Epithelial cell of esophagus (primary cell): ENCODE measurements around the gene TAS2R7.
"Not testable (repeated sequence)": the region's sequence is repeated elsewhere in the genome, so short reads cannot be mapped to it uniquely, and the experiment has no call there.

Experiments
- DNase-seq: peaks from one replicate; pipeline ENCODE4 v3.0.0; 2010; ENCODE audit warnings: low read depth
- H3K4me3 ChIP-seq: 2 replicates; pipeline ENCODE4 v1.5.1; 2011; ENCODE audit warnings: mild to moderate bottlenecking, low read length, control low read depth
- CTCF ChIP-seq: IDR thresholded peaks from 2 replicates; pipeline ENCODE4 v1.5.1; 2011; ENCODE audit warnings: low read depth, mild to moderate bottlenecking, low read length, control low read depth, inconsistent platforms; ENCODE audit not compliant: insufficient read depth; ENCODE audit errors: missing control alignments

Gene TAS2R7

DNA sequence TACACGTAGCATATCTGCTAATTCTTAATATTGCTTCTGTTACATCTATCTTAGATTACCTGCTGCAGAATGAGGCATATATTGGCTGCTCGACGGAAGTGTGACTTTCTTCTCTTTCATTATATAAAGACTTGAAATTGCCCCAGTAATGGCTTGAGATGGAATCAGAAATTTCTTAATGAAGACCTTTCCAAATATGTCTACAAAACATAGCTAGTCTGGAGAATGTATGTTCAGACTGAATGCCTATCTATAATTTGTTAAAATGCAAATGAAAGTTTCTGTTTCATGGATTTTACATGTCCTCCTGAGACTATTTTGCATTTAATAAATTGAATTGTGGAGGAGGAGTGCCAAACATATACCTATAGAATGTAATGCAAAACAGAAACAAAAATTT is 23.8 kb upstream of the TAS2R7 start, which contains the start of gene TAS2R10:
Gene TAS2R10, minus strand, starts transcription at position 101 of the 400 bp plus-strand sequence. Its CDS starts 89 bp downstream, at position 12.
- H3K4me3 ChIP-seq: no peak within 1 kb of the TSS
- no peak for TF ChIP-seq CTCF
- DNase-seq: no peak

DNA sequence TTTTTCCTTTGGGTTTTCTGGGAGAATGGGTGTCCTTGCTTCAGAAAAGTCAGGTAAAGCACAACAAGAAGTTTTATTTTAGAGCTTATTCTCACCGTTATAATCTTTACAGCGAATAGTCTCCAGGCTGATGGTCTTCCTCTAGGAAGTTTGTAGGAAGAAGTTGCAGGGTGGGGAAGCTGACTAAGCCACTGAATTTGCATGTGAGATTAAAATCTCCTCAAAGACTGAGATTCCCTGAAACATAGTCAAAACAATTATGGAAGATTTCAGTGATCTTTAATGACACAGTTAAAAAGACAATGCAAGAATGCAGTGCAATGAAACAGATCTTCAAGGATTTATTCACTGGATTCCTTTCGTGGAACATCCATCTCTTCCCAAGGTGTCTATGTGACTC is 22.5 kb upstream of the TAS2R7 start:
- no peak for DNase-seq
- TF ChIP-seq CTCF: no peak
- no peak overlapping the region for H3K4me3 ChIP-seq

GRCh38 chr12:10811883-10812536 is 9.6 kb upstream of the TAS2R7 start:
- no peak for TF ChIP-seq CTCF
- no peak overlapping the region for H3K4me3 ChIP-seq
- DNase-seq: no peak

DNA sequence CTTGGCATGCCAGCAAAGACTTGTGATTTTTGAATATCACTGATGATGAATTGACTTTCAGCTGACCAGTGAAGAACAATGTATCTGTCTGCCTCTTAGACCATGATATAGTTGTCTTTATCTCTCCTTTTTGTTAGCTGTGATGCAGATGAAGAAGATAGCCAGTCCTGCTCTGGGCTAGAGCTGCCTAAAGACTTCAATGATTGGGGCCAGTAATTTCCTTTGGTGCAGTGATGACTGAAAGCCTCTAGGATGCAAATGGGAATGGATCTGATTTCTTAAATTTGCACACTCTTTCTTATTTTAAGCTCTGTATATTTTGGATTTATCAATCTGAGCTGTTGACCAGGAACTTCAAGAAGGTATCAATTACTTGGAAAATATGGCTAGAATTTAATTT is 7.6 kb upstream of the TAS2R7 start, which contains the start of gene TAS2R9:
Gene TAS2R9, minus strand, starts transcription at position 101 of the 400 bp plus-strand sequence. Its CDS starts 93 bp downstream, at position 8.
- TF ChIP-seq CTCF: no peak
- DNase-seq: no peak
- H3K4me3 ChIP-seq: no peak within 1 kb of the TSS

DNA sequence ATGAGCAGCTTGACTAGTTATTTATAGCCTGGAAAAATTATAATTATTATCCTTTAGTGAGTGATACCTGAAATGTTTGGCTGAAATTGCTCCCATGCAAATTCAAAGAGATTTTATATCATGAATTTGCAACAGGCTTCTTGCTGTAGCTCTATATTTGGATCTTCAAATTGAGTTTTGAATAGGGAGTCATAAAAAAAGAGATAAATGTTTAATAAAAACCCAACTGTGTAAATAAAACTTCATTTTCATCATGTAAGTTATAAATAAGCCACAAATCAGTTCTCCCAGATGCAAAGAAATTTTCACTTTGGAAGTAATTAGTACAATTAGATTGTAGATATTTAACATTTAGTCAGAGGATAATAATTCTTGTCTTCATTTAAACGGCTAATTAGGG is 4.8 kb upstream of the TAS2R7 start, which contains the start of gene TAS2R8:
Gene TAS2R8, minus strand, starts transcription at position 101 of the 400 bp plus-strand sequence. CDS start 306 bp downstream, outside the sequence.
- no peak within 1 kb of the TSS for H3K4me3 ChIP-seq
- TF ChIP-seq CTCF: no peak
- no peak for DNase-seq

- TF ChIP-seq CTCF: no peak
- no peak for DNase-seq
- H3K4me3 ChIP-seq: no peak overlapping the region
Observed at GRCh38 chr12:10801741-10802140, 686 bp downstream of the TAS2R7 start.

DNA sequence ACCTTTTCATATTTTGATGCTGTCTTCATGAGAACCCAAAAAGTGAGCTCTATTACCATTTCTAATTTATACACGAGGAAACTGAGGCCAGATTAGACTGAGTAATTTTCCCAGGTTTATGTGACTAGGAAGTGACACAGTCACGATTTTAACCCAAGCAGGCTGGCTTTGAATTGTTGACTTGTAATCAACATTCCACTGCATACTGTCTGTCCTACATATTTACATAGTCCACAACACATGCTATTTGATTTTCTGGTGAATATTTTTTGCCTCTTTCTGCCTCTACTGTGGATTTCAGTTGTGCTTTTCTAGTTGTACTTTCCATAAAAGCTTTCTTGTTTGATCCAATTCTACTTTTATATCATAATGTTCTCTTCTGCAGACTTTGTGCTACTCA is 8.2 kb downstream of the TAS2R7 start:
- TF ChIP-seq CTCF: no peak
- no peak overlapping the region for H3K4me3 ChIP-seq
- no peak for DNase-seq

- not testable (repeated sequence) for DNase-seq, H3K4me3 ChIP-seq
Observed at GRCh38 chr12:10791769-10792168, 10.7 kb downstream of the TAS2R7 start.
